ENCODE results near the gene LYRM9. TPM values are rescaled to one million over a fixed set of nuclear protein-coding genes. Genes with fewer than 3 reads are reported as not detected.

Gene LYRM9
- total and polyA plus RNA-seq, 2 of the 8 experiments (the other 6 are each of a cell fraction or from before 2014, with no cell fraction given), result 4.3 to 5.2 TPM

- no peak for TF ChIP-seq BACH1 (IDR thresholded peaks at IDR 0.05; ENCODE audit: low read length)
- no peak for TF ChIP-seq SP2 (IDR thresholded peaks at IDR 0.05; ENCODE audit: low read length)
- TF ChIP-seq SP4 (IDR thresholded peaks at IDR 0.05; ENCODE audit: low read length), result no peak
- no peak for TF ChIP-seq CEBPB (IDR thresholded peaks at IDR 0.05; ENCODE audit: low read depth, low read length)
- no peak for TF ChIP-seq CHD2 (IDR thresholded peaks at IDR 0.05; ENCODE audit: low read length)
- TF ChIP-seq RNF2 (IDR thresholded peaks at IDR 0.05; ENCODE audit: borderline replicate concordance, low read depth, low read length, missing control alignments, poor library complexity, severe bottlenecking), result no peak
- TF ChIP-seq GTF2F1 (IDR thresholded peaks at IDR 0.05; ENCODE audit: borderline replicate concordance, low read depth, low read length), result no peak
- no peak for TF ChIP-seq EP300 (IDR thresholded peaks at IDR 0.05; ENCODE audit: borderline replicate concordance in 1 of 2, low read depth in 2 of 2, low read length in 2 of 2)
Measured at GRCh38 chr17:27904534-27905446, 11.6 kb upstream of the LYRM9 start (continued).

All from H1 (cell line).